Neural cell (in vitro differentiated cells): ENCODE results near the gene IMPDH2.

Experiments used
- CTCF ChIP-seq: fragments of 450-650 bp; IDR thresholded peaks from 2 replicates; pipeline ENCODE4 v1.5.1; 2014; ENCODE audit warnings: antibody characterized with exemption, mild to moderate bottlenecking, moderate library complexity; ENCODE audit not compliant: poor library complexity, severe bottlenecking
- EP300 ChIP-seq: fragments of 450-650 bp; conservative IDR thresholded peaks from 2 replicates; pipeline ENCODE4 v1.6.1; 2014; ENCODE audit warnings: antibody characterized with exemption, mild to moderate bottlenecking, moderate library complexity; ENCODE audit not compliant: poor library complexity, severe bottlenecking
- EZH2 ChIP-seq: fragments of 200-600, 300-800 bp; shearing (Covaris generic), sonication (generic); IDR thresholded peaks from 2 replicates; pipeline ENCODE4 v1.6.1; 2014; ENCODE audit warnings: antibody characterized with exemption, low read length, borderline replicate concordance, mild to moderate bottlenecking; ENCODE audit not compliant: insufficient read depth, poor library complexity, severe bottlenecking
- POLR2AphosphoS5 ChIP-seq: IDR thresholded peaks from 2 replicates; pipeline ENCODE4 v1.6.1; 2012
- RAD21 ChIP-seq: fragments of 450-650 bp; conservative IDR thresholded peaks from 2 replicates; pipeline ENCODE4 v1.6.1; 2014; ENCODE audit warnings: antibody characterized with exemption, mild to moderate bottlenecking, moderate library complexity
- SMC3 ChIP-seq: fragments of 450-650 bp; conservative IDR thresholded peaks from 2 replicates; pipeline ENCODE4 v1.6.1; 2014; ENCODE audit warnings: antibody characterized with exemption, mild to moderate bottlenecking, moderate library complexity; ENCODE audit not compliant: poor library complexity
- TAF1 ChIP-seq: IDR thresholded peaks from 2 replicates; pipeline ENCODE4 v1.6.1; 2012; ENCODE audit warnings: low read depth

- TF ChIP-seq CTCF (no peak), POLR2AphosphoS5 (no peak), TAF1 (no peak), EZH2 (no peak), EP300 (no peak), RAD21 (no peak), SMC3 (no peak)
Observed at GRCh38 chr3:48991851-48992545, 37.2 kb downstream of the IMPDH2 start.
